GM19467 (cell line): ENCODE measurements around the gene TAAR5.
"Not testable (repeated sequence)": the region's sequence is repeated elsewhere in the genome, so short reads cannot be mapped to it uniquely, and the experiment has no call there.

Source experiments
- ATAC-seq: cut with Tn5 transposase; IDR thresholded peaks from one replicate; pipeline ENCODE4 v1.9.1; 2021; ENCODE audit warnings: mild to moderate bottlenecking, moderate library complexity; ENCODE audit not compliant: unreplicated experiment

The TAAR5 gene, protein sequence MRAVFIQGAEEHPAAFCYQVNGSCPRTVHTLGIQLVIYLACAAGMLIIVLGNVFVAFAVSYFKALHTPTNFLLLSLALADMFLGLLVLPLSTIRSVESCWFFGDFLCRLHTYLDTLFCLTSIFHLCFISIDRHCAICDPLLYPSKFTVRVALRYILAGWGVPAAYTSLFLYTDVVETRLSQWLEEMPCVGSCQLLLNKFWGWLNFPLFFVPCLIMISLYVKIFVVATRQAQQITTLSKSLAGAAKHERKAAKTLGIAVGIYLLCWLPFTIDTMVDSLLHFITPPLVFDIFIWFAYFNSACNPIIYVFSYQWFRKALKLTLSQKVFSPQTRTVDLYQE

DNA sequence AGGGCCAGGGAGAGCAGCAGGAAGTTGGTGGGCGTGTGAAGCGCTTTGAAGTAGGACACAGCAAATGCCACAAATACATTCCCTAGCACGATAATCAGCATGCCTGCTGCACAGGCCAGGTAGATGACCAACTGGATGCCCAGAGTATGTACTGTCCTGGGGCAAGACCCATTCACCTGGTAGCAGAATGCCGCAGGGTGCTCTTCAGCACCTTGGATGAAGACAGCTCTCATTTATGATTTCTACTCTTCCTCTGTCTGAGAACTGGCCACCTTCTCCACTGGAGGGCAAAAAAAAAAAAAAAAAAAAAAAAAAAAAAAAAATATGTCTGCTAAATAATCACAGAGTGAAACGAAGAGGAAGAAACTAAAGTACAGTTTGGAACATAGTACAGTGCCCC lies at the start of gene TAAR5:
TAAR5 (minus strand) TSS at position 288 of the 400 bp plus-strand sequence; CDS start at position 233, 55 bp downstream.
- ATAC-seq: no peak

DNA sequence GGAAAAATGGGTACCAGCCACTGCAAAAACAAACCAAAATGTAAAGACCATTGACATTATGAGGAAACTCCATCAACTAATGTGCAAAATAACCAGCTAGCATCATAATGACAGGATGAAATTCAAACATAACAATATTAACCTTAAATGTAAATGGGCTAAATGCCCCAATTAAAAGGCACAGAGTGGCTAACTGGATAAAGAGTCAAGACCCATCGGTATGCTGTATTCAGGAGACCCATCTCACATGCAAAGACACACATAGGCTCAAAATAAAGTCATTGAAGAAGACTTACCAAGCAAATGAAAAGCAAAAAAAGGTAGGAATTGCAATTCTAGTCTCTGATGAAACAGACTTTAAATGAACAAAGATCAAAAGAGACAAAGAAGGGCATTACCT lies 47.6 kb upstream of the TAAR5 start:
- ATAC-seq: not testable (repeated sequence)

DNA sequence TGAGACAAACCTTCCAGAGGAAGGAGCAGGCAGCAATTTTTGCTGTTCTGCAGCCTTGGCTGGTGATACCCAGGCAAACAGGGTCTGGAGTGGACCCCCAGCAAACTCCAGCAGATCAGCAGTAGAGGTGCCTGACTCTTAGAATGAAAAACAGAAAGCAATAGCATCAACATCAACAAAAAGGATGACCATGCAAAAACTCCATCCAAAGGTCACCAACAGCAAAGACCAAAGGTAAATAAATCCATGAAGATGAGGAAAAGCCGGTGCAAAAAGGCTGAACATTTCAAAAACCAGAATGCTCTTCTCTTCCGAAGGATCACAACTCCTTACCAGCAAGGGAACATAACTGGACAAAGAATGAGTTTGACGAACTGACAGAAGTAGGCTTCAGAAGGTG lies 46.4 kb upstream of the TAAR5 start:
- ATAC-seq: not testable (repeated sequence)

DNA sequence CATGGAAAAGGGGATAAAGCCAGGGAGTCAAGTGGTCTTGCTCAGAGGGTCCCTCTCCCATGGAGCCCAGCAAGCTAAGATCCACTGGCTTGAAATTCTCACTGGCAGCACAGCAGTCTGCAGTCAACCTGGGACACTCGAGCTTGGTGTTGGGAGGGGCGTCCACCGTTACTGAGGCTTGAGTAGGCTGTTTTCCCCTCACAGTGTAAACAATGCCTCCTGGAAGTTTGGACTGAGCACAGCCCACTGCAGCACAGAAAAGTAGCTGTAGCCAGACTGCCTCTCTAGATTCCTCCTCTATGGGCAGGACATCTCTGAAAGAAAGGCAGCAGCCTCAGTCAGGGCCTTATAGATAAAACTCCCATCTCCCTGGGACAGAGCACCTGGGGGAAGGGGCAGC lies 45.7 kb upstream of the TAAR5 start:
- not testable (repeated sequence) for ATAC-seq

DNA sequence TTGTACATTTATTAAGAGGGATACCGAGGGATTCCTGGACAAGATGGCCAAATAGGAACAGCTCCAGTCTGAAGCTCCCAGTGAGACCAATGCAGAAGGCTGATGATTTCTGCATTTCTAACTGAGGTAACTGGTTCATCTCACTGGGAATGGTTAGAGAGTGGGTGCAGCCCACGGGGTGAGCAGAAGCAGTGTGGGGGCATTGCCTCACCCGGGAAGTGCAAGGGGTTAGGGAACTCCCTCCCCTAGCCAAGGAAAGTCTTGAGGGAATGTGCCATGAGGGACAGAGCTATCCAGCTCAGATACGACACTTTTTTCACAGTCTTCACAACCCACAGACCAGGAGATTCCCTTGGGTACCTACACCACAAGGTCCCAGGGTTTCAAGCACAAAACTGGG lies 45.3 kb upstream of the TAAR5 start:
- no peak for ATAC-seq

DNA sequence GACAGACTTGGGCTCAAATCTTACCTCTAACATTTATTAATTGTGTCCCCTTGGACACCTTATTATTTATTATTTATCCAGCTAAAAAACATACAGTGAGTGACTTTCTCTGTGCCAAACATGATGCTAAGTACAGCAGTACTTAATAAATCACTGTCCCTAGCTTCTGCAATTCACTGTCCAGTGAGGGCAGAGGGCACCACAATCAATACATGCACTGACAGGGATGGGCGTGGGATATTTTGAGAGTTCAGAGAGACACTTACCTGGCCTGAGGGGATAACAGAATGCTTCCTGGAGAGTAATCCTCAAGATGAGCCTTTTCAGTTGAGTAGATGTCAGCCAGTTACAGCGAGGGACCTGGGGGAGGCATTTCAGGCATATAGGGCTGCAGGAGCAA lies 43.8 kb upstream of the TAAR5 start:
- no peak for ATAC-seq

DNA sequence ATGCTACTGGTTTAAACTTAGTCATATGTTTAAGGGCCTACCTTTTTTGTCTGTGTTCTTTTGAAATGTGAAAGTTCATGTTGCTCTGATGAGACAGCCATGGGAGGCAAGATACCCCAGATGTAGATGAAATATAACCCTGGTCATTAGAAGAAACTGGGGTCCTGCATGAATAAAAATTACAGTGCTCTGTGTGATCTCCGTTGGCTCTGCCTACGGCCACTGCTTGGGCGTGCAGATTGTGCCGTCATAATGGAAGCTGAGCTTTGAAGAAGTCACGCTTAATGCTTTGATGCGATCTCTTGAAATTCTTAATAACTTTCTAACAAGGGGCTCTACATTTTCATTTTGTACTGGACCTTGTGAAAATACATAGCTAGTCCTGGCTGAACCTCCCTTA lies 34.6 kb upstream of the TAAR5 start, which contains the start of gene TAAR2:
TAAR2 (minus strand) TSS at position 101 of the 400 bp plus-strand sequence; CDS start at position 101, 0 bp downstream.
- no peak for ATAC-seq

DNA sequence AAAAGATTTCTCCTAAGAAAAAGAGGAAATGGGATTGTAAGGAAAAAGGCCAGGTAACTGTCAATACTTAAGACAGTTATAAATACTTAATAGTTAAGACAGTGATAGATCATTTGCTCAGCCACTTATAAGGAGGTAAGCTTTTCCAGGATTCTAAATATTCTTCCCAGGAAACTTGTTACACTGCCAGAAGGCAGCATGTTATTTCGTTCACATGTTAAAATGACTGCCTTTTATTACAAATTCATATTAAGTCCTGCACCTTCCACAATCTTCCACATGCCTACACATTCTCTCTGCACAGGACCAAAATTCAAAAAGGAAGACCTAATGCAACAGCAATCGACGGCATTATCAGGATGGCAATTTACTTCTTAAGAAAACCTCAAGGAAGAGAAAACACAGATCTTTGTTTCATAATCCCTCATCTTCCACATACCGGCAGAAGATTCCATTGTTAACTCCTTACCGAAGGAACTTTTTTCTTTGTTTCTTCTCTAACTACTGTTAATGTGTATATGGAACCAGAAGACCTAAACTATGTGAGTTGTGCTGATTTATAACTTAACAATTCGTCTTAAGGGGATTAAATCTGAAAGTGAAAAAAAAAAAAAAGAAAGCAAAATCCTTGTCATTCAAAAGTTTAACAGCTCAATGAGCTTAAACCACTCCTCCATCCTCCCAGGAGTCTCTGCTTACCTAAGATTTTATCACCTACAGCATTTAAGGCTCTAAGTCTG lies 33.7 kb upstream of the TAAR5 start:
- ATAC-seq: no peak

DNA sequence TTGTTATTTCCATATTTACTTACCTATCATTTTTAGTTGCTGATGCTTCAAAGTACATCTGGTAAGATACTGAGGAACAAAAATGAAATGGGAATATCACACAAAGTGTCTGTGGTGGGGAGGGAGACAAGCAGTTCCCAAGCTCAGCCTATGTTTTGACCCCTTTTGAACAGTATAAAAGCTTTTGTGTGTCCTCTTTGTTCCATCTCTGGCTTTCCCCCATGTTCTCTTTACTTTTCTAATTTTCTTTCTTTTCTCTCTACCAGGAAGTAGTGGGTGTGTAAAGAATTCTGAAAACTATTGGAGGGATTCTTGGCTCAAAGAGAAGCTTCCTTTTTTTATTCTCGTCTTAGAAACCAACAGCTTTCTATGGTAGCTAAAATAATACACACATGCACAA lies 27.1 kb upstream of the TAAR5 start:
- ATAC-seq: no peak

DNA sequence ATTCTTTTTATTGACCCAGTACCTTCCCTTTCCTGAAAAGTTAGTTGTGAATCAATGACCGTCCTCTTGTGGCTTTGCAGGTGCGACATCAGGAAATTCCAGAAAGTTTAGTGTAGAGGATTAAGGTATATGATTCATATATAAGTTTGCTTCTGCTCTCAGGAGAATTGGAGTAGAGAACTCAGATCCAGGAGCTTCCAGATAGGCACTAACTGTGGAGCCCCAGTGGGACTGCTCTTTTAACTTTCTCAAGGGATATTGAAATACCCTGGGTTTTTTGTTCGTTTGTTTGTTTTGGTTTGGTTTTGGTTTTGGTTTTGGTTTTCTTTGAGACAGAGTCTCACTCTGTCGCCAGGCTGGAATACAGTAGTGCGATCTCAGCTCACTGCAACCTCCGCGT lies 25.0 kb upstream of the TAAR5 start:
- ATAC-seq: peak; percentile 52

DNA sequence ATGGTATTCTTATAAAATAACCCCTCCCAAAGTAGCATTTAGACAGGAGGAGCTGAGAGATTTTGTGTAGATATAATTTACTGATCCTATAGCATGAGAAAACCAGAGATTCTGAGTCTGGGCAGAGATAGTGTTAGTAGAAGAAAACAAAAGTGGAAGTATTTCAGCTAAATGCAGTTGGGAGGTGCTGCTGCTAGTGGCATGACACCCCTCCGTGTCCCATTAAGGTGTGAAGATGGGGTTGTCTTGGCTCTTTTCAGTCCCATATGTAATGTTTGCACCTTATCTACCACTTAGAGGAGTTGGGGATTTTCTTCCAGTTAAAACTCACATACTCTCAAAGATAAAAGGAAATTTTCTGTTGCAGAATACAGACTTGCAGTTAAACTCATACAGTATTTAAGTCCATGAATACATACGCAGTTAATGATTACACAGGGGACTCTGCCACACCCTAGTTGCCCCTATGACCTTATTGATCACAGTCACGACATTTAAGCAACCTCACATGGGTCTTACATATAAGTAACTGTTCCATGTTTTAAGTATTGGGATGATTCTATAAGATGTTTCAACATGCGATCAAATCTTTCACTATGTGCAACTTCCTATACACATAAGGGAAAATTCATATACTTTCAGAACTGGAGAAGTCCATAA lies 23.0 kb upstream of the TAAR5 start:
- ATAC-seq: no peak

DNA sequence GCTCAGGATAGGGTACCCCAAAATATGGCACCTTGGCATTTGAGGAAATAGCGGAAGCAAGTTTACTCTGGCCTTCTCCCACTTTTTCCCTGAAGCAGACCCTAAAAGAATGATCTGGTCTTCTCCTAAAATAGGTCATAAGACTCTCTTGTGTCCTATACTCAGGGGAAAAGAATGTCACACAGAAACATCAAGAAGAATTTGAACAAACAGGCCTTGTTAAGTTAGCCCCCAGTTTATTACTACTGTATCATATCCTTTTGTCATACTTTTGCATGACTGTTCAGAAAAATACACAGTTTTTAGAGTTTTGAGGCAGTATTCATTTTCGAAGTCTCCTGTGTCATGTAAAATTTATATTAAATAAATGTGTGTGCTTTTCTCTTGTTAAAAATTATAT lies 22.1 kb upstream of the TAAR5 start:
- ATAC-seq: no peak

DNA sequence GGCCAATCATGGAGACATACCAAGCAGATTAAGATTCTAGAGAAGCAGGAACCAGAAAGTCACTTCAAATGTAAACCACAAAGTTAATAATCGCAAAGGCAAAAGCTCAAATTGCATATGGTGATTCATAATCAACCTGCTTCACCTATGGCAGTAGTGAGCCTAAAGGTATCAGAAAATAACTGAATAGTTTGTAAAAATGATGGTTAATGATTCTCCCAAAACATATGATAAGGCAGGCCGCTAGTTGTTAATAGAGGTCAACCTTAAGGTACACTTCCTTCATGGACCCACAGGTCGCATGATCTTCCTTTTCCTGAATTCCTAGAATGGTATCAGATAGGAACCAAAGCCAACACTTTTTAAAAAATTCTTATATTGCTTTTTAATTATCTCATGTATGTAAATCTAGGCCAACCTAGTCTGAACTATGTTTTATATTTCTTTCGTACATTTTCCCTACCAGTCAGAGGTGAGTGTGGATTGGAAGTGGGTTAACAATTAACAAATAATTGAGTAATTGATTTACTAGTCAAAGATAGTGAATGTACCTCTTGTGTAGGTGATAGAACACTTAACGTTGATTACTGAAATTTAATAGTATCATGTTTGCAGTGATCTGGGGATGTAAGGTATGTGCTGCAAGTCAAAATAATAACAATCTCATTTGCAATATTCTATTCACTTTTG lies 18.1 kb upstream of the TAAR5 start:
- peak; percentile 74 for ATAC-seq

DNA sequence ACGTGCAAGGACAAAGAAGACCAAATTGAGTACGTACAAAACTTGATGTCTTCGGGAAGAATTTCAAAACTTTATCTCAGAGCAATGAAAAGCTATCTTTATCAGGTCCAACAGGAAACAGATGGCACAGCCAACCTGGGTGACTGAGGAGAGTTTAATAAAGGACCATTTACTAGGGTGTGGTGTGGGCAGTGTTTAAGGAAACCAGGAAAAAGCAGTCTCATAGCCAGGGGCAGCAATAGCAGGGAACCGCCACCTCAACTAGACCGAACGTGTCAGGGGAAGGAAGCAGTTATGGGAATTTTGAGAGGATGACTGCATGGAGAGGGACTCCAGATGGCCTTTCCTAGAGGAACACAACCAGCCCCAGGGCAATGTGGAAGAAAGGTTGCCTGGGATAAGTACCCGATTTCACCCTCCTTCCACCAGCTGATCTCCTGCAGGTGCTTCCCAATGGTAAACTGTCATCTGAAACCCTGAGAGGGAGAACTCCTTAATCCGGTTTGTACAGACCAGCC lies 15.2 kb upstream of the TAAR5 start:
- ATAC-seq: no peak

DNA sequence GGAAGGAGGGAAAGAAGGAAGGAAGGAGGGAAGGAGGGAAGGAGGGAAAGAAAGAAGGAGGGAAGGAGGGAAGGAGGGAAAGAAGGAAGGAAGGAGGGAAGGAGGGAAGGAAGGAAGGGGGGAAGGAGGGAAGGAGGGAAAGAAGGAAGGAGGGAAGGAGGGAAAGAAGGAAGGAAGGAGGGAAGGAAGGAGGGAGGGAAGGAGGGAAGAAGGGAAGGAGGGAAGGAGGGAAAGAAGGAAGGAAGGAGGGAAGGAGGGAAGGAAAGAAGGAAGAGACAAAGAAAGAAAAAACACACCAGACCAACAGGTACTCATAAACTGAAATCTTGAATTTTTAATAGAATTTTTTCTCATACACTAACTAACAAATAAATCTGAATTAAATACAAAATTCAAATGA lies 11.4 kb upstream of the TAAR5 start:
- ATAC-seq: not testable (repeated sequence)

DNA sequence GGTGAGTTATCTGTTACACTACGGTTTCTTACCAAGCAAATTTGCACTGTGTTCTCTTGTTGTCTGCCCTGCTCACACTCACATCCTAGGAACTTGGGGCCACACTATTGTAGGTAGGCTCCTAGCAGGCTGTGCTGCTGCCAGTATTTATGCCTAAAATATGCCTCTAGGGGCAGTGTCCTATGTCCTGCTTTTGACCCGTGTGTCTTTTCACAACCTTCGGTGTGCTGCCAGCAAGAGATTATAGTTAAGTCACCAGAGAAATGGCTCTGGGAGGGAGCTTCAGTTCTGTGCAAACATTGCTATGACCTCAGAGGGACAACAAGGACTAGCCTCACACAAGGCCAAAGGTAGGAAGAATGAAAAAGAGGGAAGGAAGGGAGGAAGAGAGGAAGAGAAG lies 8.9 kb upstream of the TAAR5 start:
- peak; percentile 73 for ATAC-seq

DNA sequence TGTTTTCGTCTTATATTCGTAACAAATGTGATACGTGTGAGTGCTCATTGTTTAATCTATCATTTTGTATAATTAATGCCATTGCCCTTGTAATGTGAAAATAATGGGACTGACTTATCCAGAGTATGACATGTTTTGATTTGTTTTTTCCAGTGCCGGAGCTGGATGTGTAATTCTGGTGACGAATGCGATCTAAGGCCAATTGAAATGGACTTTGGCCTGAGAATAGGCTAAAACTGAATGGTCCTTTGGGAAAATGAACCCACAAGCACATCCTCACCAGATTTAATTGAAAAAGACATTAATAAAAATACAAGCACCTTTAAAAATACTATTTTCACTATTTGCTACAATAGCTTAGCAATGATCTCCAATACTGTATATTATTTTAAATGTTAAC lies 6.7 kb upstream of the TAAR5 start:
- no peak for ATAC-seq

DNA sequence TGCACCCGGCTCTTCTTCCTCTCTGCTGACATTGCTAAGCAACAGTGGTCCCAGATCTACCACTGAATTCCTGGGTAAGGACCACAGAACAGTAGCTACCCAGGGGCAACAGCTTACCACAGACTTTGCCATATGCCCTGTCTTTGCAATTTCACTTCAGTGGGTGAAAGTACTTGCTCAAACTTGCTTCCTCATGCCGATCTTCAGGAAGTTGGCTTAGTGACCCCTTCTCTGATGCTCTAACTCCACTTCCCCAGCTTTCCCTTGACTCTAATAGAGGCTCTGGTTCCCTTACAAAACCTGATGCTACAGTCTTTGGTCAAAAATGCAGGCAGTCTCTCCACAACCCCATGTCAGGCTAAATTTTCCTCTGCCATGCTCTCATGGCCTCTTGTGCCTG lies 3.3 kb upstream of the TAAR5 start:
- ATAC-seq: no peak

DNA sequence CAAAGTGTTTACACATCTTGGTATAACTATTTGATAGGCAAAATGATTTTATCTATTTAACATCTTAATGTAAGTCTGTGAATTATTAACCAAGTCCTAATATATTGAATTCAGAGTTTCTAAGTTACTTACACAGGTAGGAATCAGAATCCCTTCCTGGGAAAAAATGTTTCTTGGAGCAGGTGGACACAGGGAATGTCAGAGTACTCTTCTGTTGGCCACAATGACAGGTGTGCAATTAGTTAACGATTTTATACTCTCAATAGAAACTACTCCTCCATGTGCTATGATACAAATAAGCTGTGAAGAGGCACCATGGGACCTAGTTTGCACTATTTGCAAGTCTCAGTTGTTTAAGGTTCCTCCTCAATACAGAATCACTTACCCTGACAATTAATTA lies 821 bp upstream of the TAAR5 start:
- ATAC-seq: no peak

DNA sequence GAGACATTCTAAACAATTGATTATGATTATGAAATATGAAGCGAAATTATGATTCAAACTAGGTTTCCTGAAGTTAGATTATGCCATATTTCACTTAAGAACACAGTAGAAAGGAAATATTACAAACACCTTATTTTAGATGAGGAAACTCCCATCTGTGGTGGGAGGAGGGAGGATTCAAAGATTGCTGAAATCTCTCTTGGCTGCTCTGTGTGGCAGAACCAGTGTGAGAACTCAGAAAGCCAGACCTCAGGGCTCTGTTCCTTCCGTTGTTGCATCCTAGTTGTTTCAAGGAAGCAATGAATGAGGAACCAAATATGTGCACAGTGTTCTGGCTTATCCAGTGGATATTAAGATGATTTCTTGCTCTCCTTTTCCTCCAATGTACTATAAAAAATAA lies 2.1 kb downstream of the TAAR5 start:
- no peak for ATAC-seq

DNA sequence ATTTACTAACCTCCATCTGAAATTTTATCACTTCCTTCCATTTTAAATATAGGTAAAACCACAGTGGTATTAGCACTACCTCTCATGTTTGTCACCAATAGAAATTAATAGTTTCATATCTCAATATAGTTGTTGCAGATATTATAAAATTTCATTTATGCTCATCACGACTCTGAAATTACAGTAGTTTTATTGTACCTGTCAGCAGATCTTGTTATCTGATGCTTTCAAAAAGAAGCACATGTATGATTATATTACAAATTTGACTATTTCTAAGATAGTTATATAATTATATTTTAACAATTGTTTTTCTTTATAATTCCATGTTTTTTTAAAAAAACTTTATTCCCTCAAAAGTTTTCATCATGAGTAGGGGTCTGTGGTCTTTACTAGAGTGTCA lies 4.8 kb downstream of the TAAR5 start:
- ATAC-seq: no peak
